Smooth muscle cell (in vitro differentiated cells): ENCODE measurements around the gene BAK1. TPM values are rescaled to one million over a fixed set of nuclear protein-coding genes. Genes with fewer than 3 reads are reported as not detected.
"Not testable (repeated sequence)": the region's sequence is repeated elsewhere in the genome, so short reads cannot be mapped to it uniquely, and the experiment has no call there.

Source experiments
- DNase-seq: peaks from one replicate; lab custom pipeline; 2025; ENCODE audit not compliant: unreplicated experiment; lab: John Stamatoyannopoulos, UW
- H2AFZ ChIP-seq: fragments of 200-600 bp; sonication (generic); 2 replicates; pipeline ENCODE4 v1.6.0; 2016; ENCODE audit warnings: antibody characterized with exemption, low read depth, mild to moderate bottlenecking
- H3F3A ChIP-seq: fragments of 200-600 bp; sonication (generic); 2 replicates; pipeline ENCODE4 v1.6.0; 2017; ENCODE audit warnings: antibody characterized with exemption, low read depth
- H3K27ac ChIP-seq: fragments of 200-600 bp; sonication (generic); 2 replicates; pipeline ENCODE4 v1.5.1; 2016; ENCODE audit warnings: low read depth, mild to moderate bottlenecking
- H3K27me3 ChIP-seq: fragments of 200-600 bp; sonication (generic); 2 replicates; pipeline ENCODE4 v1.6.1; 2016; ENCODE audit warnings: low read depth, mild to moderate bottlenecking
- H3K36me3 ChIP-seq: fragments of 200-600 bp; sonication (generic); 2 replicates; pipeline ENCODE4 v1.5.1; 2016; ENCODE audit warnings: low read depth
- H3K4me1 ChIP-seq: fragments of 200-600 bp; sonication (generic); 2 replicates; pipeline ENCODE4 v1.5.1; 2016; ENCODE audit warnings: low read depth
- H3K4me2 ChIP-seq: fragments of 200-600 bp; sonication (generic); 2 replicates; pipeline ENCODE4 v1.6.0; 2016; ENCODE audit warnings: mild to moderate bottlenecking
- H3K4me3 ChIP-seq: fragments of 200-600 bp; sonication (generic); 2 replicates; pipeline ENCODE4 v1.5.1; 2016; ENCODE audit warnings: mild to moderate bottlenecking
- H3K79me2 ChIP-seq: fragments of 200-600 bp; sonication (generic); 2 replicates; pipeline ENCODE4 v1.6.0; 2016; ENCODE audit warnings: low read depth, mild to moderate bottlenecking
- H3K9ac ChIP-seq: fragments of 200-600 bp; sonication (generic); 2 replicates; pipeline ENCODE4 v1.6.0; 2016; ENCODE audit warnings: low read depth
- H3K9me3 ChIP-seq: fragments of 200-600 bp; sonication (generic); replicated peaks from 2 replicates; pipeline ENCODE4 v1.5.1; 2016; ENCODE audit warnings: low read depth
- H4K20me1 ChIP-seq: fragments of 200-600 bp; sonication (generic); 2 replicates; pipeline ENCODE4 v1.6.0; 2016; ENCODE audit warnings: low read depth
- CTCF ChIP-seq: fragments of 200-600 bp; sonication (generic); IDR thresholded peaks from 2 replicates; pipeline ENCODE4 v1.5.1; 2017; ENCODE audit warnings: borderline replicate concordance, mild to moderate bottlenecking, antibody characterized with exemption; ENCODE audit not compliant: insufficient read depth, poor library complexity, severe bottlenecking
- WGBS: methylation state at CpG from one replicate; pipeline ENCODE4 v1.1.7; 2016; ENCODE audit warnings: low lambda C conversion rate; 5-methylcytosine and 5-hydroxymethylcytosine counted together
- polyA plus RNA-seq: library from polyadenylated mRNA; unstranded; fragments of >200 nt; fragmentation: Nextera tagmentation; extraction: Ambion mirVana; gene quantifications from 2 replicates; pipeline ENCODE4 v1.2.1, GENCODE V29; 2016
- total RNA-seq: library from RNA; depleted of rRNA; stranded (reverse); fragments of >200 nt; gene quantifications from 2 replicates; pipeline ENCODE4 v1.2.3, GENCODE V29; 2014

Gene BAK1
- total and polyA plus RNA-seq, 2 experiments from 2014 or later: 23.6 to 50.4 TPM

DNA sequence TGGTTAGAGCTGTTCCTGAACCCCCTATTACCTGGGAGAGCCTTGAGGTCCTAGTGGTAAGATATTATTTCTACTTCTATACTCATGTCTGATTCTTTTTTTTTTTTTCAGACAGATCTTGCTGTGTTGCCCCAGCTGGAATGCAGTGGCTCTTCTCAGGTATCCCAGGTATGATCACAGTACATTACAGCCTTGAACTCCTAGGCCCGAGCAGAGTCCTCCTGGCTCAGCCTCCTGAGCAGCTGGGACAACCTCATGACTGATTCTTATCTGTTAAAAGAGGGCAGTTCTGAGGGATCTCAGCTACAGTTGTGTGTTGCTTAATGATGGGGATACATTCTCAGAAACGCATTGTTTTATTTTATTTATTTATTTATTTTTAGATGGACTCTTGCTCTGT, 30.2 kb downstream of the BAK1 start:
- no peaks in the 10 kb centered on the region for H3K79me2 ChIP-seq
- H3K27me3 ChIP-seq: no peaks in the 10 kb centered on the region
- H3K4me3 ChIP-seq: no peak overlapping the region
- no peaks in the 10 kb centered on the region for H3K4me1 ChIP-seq
- H2AFZ ChIP-seq: no peak overlapping the region
- no peaks in the 10 kb centered on the region for H3K9me3 ChIP-seq
- no peak overlapping the region for H3K27ac ChIP-seq
- no peaks in the 10 kb centered on the region for H3K36me3 ChIP-seq
- no peak for DNase-seq
- H3K4me2 ChIP-seq: no peak overlapping the region
- TF ChIP-seq CTCF: no peak
- H3F3A ChIP-seq: no peaks in the 10 kb centered on the region
- no peaks in the 10 kb centered on the region for H4K20me1 ChIP-seq
- 84% methylated on average over 2 of the region's 2 CpGs for WGBS
- H3K9ac ChIP-seq: no peak overlapping the region

DNA sequence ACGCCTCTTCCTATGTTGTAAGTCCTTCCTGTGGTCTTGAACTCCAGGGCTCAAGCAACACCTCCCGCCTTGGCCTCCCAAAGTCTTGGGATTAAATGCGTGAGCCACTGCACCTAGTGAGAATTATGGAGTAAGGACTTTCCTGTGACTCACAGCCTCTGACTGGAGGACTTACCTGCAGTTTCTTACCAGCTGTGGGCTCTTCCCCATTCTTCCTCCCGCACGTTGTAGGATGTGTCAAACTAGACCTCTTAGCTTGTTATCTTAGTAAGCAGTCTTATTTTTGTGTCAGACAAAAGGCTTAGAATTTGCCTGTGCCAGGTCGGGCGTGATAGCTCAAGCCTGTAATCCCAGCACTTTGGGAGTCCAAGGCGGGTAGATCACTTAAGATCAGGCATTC, 30.9 kb downstream of the BAK1 start:
- no peak overlapping the region for H2AFZ ChIP-seq
- no peaks in the 10 kb centered on the region for H3K4me1 ChIP-seq
- 81% methylated on average over 8 of the region's 8 CpGs for whole genome bisulfite sequencing
- no peaks in the 10 kb centered on the region for H3F3A ChIP-seq
- no peak for DNase-seq
- H4K20me1 ChIP-seq: no peaks in the 10 kb centered on the region
- no peaks in the 10 kb centered on the region for H3K27me3 ChIP-seq
- no peaks in the 10 kb centered on the region for H3K36me3 ChIP-seq
- H3K9ac ChIP-seq: no peak overlapping the region
- TF ChIP-seq CTCF: no peak
- H3K27ac ChIP-seq: no peak overlapping the region
- H3K4me3 ChIP-seq: no peak overlapping the region
- no peaks in the 10 kb centered on the region for H3K79me2 ChIP-seq
- H3K4me2 ChIP-seq: no peak overlapping the region
- H3K9me3 ChIP-seq: no peaks in the 10 kb centered on the region

DNA sequence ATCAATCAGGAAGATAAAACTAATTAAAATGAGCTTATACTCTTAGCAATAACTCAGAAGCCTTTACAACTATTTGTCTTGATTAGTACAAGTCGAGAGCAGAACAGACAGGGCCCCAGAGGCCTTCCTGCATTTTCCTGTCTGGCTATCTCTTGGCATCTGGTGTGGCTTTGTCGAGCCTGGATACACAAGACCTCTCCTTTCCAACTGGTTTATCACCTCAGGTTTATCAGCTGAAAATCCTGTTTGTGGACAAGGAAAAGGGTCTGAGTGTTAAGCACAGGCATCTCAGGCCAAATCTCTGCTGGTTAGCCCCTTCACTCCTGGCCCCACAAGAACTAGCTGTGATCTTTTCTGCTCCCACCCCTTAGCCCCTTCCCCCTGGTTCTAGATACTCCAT, 32.6 kb downstream of the BAK1 start:
- H3K27ac ChIP-seq: no peak overlapping the region
- H3K36me3 ChIP-seq: no peaks in the 10 kb centered on the region
- H3K4me3 ChIP-seq: no peak overlapping the region
- no peak overlapping the region for H3K9ac ChIP-seq
- no peak overlapping the region for H3K4me2 ChIP-seq
- no peaks in the 10 kb centered on the region for H3K27me3 ChIP-seq
- no peak for TF ChIP-seq CTCF
- H3K4me1 ChIP-seq: no peaks in the 10 kb centered on the region
- no peak overlapping the region for H2AFZ ChIP-seq
- no peaks in the 10 kb centered on the region for H3K79me2 ChIP-seq
- no peaks in the 10 kb centered on the region for H4K20me1 ChIP-seq
- no peaks in the 10 kb centered on the region for H3K9me3 ChIP-seq
- no peaks in the 10 kb centered on the region for H3F3A ChIP-seq
- DNase-seq: no peak
- 0% methylated on average over 2 of the region's 2 CpGs for WGBS

- no peaks in the 10 kb centered on the region for H3K4me1 ChIP-seq
- H3K9ac ChIP-seq: no peak overlapping the region
- H3K36me3 ChIP-seq: no peaks in the 10 kb centered on the region
- H3K9me3 ChIP-seq: no peaks in the 10 kb centered on the region
- H3F3A ChIP-seq: no peaks in the 10 kb centered on the region
- no peaks in the 10 kb centered on the region for H3K27me3 ChIP-seq
- no peak for DNase-seq
- TF ChIP-seq CTCF: no peak
- H3K27ac ChIP-seq: no peak overlapping the region
- no peak overlapping the region for H3K4me2 ChIP-seq
- H3K4me3 ChIP-seq: no peak overlapping the region
- no peaks in the 10 kb centered on the region for H4K20me1 ChIP-seq
- H3K79me2 ChIP-seq: no peaks in the 10 kb centered on the region
- H2AFZ ChIP-seq: no peak overlapping the region
- 91% methylated on average over 5 of the region's 5 CpGs for WGBS
These were observed 33.3 kb downstream of the BAK1 start for GRCh38 chr6:33546766-33547165.

GRCh38 chr6:33545292-33545691, 34.8 kb downstream of the BAK1 start:
- not testable (repeated sequence) for H3K27ac ChIP-seq, H3K9me3 ChIP-seq, DNase-seq, H3K4me1 ChIP-seq, H3K36me3 ChIP-seq, H3K4me3 ChIP-seq, H3K9ac ChIP-seq, H3K79me2 ChIP-seq, H2AFZ ChIP-seq, H3F3A ChIP-seq, H3K27me3 ChIP-seq, H4K20me1 ChIP-seq
- peak overlapping the region; percentile 26 for H3K4me2 ChIP-seq
- WGBS: 62% methylated on average over 11 of the region's 11 CpGs
